HepG2 (cell line): ENCODE data around the gene FKBP5. TPM values are rescaled to one million over a fixed set of nuclear protein-coding genes. Genes with fewer than 3 reads are reported as not detected.
"Not testable (repeated sequence)": the region's sequence is repeated elsewhere in the genome, so short reads cannot be mapped to it uniquely, and the experiment has no call there.

Experiments
- ATAC-seq: fragments of 200-7000 bp; cut with Tn5 transposase; 3 replicates; pipeline ENCODE4 v1.9.1; 2020; ENCODE audit warnings: mild to moderate bottlenecking, moderate library complexity
- BruUV-seq: library from RNA; stranded (reverse); fragments of 400-500 nt; replicated peaks from 2 replicates; lab custom pipeline; 2021; lab: Mats Ljungman, UMichigan
- CTCF ChIA-PET: fragments of 300-600 bp; formaldehyde crosslinking; extraction: SDS; loops from one replicate; lab custom pipeline; 2021; ENCODE audit warnings: low total read pairs, inconsistent platforms, low intra/inter-chr PET ratio; lab: Yijun Ruan, JAX
- POLR2A ChIA-PET: fragments of 350-600 bp; sonication (Branson Sonifier 250); formaldehyde crosslinking; loops from one replicate; lab custom pipeline; 2020; ENCODE audit warnings: antibody characterized with exemption, inconsistent platforms; lab: Yijun Ruan, JAX
- DNase-seq: peaks from one replicate; pipeline ENCODE4 v3.0.0-alpha.2; 2015; ENCODE audit warnings: low spot score
- FAIRE-seq: peaks from 3 replicates; lab custom pipeline; 2011; peaks lifted over from hg19 to GRCh38; lab: Jason Lieb, UNC
- H2AFZ ChIP-seq: one replicate; pipeline ENCODE4 v1.6.1; 2011; ENCODE audit warnings: low read length, inconsistent platforms
- H3K27ac ChIP-seq: fragments of 300-600 bp; 3 replicates; pipeline ENCODE4 v1.8.0; 2011; ENCODE audit warnings: mixed run types, mild to moderate bottlenecking, mixed read lengths, low read length, inconsistent platforms; ENCODE audit not compliant: insufficient read depth; ENCODE audit errors: extremely low read length
- H3K27me3 ChIP-seq, 2 experiments: fragments of 200-600 bp in 1 of 2; 2 replicates in 1 of 2; 3 replicates in 1 of 2; pipeline versions ENCODE4 v1.6.0 to v1.8.0; 2011; ENCODE audit warnings: low read length in 2 of 2, mild to moderate bottlenecking in 2 of 2, moderate library complexity in 2 of 2, inconsistent platforms in 1 of 2; ENCODE audit not compliant: insufficient read depth in 2 of 2, control insufficient read depth in 1 of 2
- H3K36me3 ChIP-seq, 2 experiments: fragments of 200-600 bp in 1 of 2; replicated peaks in 1 of 2; 2 replicates in 1 of 2; 3 replicates in 1 of 2; pipeline versions ENCODE4 v1.5.1 to v1.8.0; 2011; ENCODE audit warnings: low read length in 2 of 2, inconsistent platforms in 1 of 2; ENCODE audit not compliant: insufficient read depth in 2 of 2, control insufficient read depth in 1 of 2
- H3K4me1 ChIP-seq: 2 replicates; pipeline ENCODE4 v1.5.1; 2012; ENCODE audit warnings: low read length, inconsistent platforms; ENCODE audit not compliant: insufficient read depth
- H3K4me2 ChIP-seq: 2 replicates; pipeline ENCODE4 v1.6.0; 2011; ENCODE audit warnings: low read depth, low read length, inconsistent platforms
- H3K4me3 ChIP-seq, 3 experiments: fragments of 200-600 bp in 1 of 3; sonication (generic), shearing (Covaris generic) in 1 of 3; replicated peaks in 1 of 3; 2 replicates each; pipeline ENCODE4 v1.5.1; 2011 to 2016; ENCODE audit warnings: low read length in 3 of 3, inconsistent platforms in 2 of 3, low read depth in 2 of 3, mild to moderate bottlenecking in 2 of 3, control low read depth in 1 of 3, mixed read lengths in 1 of 3; ENCODE audit not compliant: insufficient read depth in 1 of 3
- H3K79me2 ChIP-seq: one replicate; pipeline ENCODE4 v1.6.1; 2011; ENCODE audit warnings: low read length, inconsistent platforms; ENCODE audit not compliant: insufficient read depth
- H3K9ac ChIP-seq: 2 replicates; pipeline ENCODE4 v1.6.0; 2011; ENCODE audit warnings: mild to moderate bottlenecking, low read depth, low read length, inconsistent platforms; ENCODE audit not compliant: insufficient read depth
- H3K9me3 ChIP-seq: 2 replicates; pipeline ENCODE4 v1.5.1; 2012; ENCODE audit warnings: mild to moderate bottlenecking, low read length
- H4K20me1 ChIP-seq: 2 replicates; pipeline ENCODE4 v1.6.0; 2011; ENCODE audit warnings: inconsistent platforms, mild to moderate bottlenecking, low read length, moderate library complexity; ENCODE audit not compliant: insufficient read depth
- AGO1 ChIP-seq: fragments of 200-400 bp; formaldehyde crosslinking; IDR thresholded peaks from 2 replicates; pipeline ENCODE4 v1.6.1; 2017; ENCODE audit warnings: mild to moderate bottlenecking, low read depth, low read length, moderate library complexity; ENCODE audit not compliant: poor library complexity, severe bottlenecking
- ATAD3A ChIP-seq: sonication (generic); formaldehyde crosslinking; IDR thresholded peaks from 2 replicates; pipeline ENCODE4 v1.4.0; 2020; ENCODE audit warnings: missing genetic modification reagents
- BCL3 ChIP-seq: sonication (generic); formaldehyde crosslinking; IDR thresholded peaks from 2 replicates; pipeline ENCODE4 v1.5.1; 2020; ENCODE audit warnings: mild to moderate bottlenecking, missing genetic modification reagents, moderate library complexity
- CC2D1A ChIP-seq: sonication (generic); formaldehyde crosslinking; IDR thresholded peaks from 2 replicates; pipeline ENCODE4 v1.8.1; 2023; ENCODE audit warnings: mild to moderate bottlenecking, missing genetic modification reagents
- ERF ChIP-seq: IDR thresholded peaks from 2 replicates; pipeline ENCODE4 v1.6.1; 2018; ENCODE audit warnings: missing biosample characterization, missing genetic modification reagents
- GATAD1 ChIP-seq: IDR thresholded peaks from 2 replicates; pipeline ENCODE4 v1.6.1; 2016; ENCODE audit warnings: missing genetic modification reagents, missing compliant biosample characterization
- IRX3 ChIP-seq: sonication (generic); formaldehyde crosslinking; IDR thresholded peaks from 2 replicates; pipeline ENCODE4 v1.8.1; 2023; ENCODE audit warnings: mild to moderate bottlenecking, low read depth, missing genetic modification reagents, borderline replicate concordance
- MTA1 ChIP-seq: sonication (generic); formaldehyde crosslinking; IDR thresholded peaks from 2 replicates; pipeline ENCODE4 v1.4.0; 2020; ENCODE audit warnings: missing genetic modification reagents, mild to moderate bottlenecking, borderline replicate concordance
- NFKBIZ ChIP-seq: IDR thresholded peaks from 2 replicates; pipeline ENCODE4 v1.6.1; 2018; ENCODE audit warnings: missing genetic modification reagents, missing compliant biosample characterization
- PCBP2 ChIP-seq: fragments of 200-400 bp; formaldehyde crosslinking; optimal IDR thresholded peaks from 2 replicates; pipeline ENCODE3; 2018; ENCODE audit warnings: low read length, low read depth; ENCODE audit not compliant: poor library complexity, severe bottlenecking
- SSRP1 ChIP-seq: IDR thresholded peaks from 2 replicates; pipeline ENCODE4 v1.6.1; 2016; ENCODE audit warnings: control low read depth
- ZNF598 ChIP-seq: sonication (generic); formaldehyde crosslinking; IDR thresholded peaks from 2 replicates; pipeline ENCODE4 v1.5.1; 2020; ENCODE audit warnings: mild to moderate bottlenecking, missing genetic modification reagents, borderline replicate concordance
- ZNF652 ChIP-seq: IDR thresholded peaks from 2 replicates; pipeline ENCODE4 v1.6.1; 2016; ENCODE audit warnings: low read depth, borderline replicate concordance
- WGBS: methylation state at CpG from one replicate; pipeline ENCODE4 v1.1.6; 2017; ENCODE audit warnings: low lambda C conversion rate; 5-methylcytosine and 5-hydroxymethylcytosine counted together
- in situ Hi-C: cut with HindIII; loops from 2 replicates; pipeline ENCODE4 v1.10.0; 2017; ENCODE audit warnings: low pct_unique_long_range_greater_than_20kb; ENCODE audit not compliant: extremely low pct_ligation_motif_present
- intact Hi-C: fragments of 100-400 bp; cut with micrococcal nuclease; formaldehyde crosslinking; loops from one replicate; pipeline ENCODE4 v1.10.0; 2022; ENCODE audit not compliant: unreplicated experiment
- polyA plus RNA-seq, 8 experiments: library from polyadenylated mRNA; depleted of rRNA in 3 of 8; stranded (reverse) in 7 of 8; unstranded in 1 of 8; fragments of >200 nt; fragmentation: Illumina TruSeq in 4 of 8; extraction: Trizol in 4 of 8; gene quantifications; 2 replicates each; pipeline versions ENCODE4 v1.2.1 to v1.2.3, GENCODE V29; 2011 to 2016; ENCODE audit warnings: low read depth in 4 of 8, missing spikeins in 1 of 8, mixed read lengths in 1 of 8; ENCODE audit not compliant: insufficient read depth in 1 of 8
- total RNA-seq, 5 experiments: library from RNA; depleted of rRNA; stranded (reverse); fragments of >200 nt; fragmentation: Illumina TruSeq; extraction: Trizol; gene quantifications; 2 replicates each; pipeline ENCODE4 v1.2.3, GENCODE V29; 2016; ENCODE audit warnings: low read depth in 1 of 5
- TF ChIP-seq, protein P1 (sequence below): sonication (generic); formaldehyde crosslinking; IDR thresholded peaks from 2 replicates; pipeline ENCODE4 v1.8.0; 2022; ENCODE audit warnings: mild to moderate bottlenecking, missing genetic modification reagents, moderate library complexity

The FKBP5 gene
- total and polyA plus RNA-seq, 2 of the 13 experiments (the other 11 are each of a cell fraction or from before 2014, with no cell fraction given), result 8.0 to 17.4 TPM

- TF ChIP-seq AGO1, result no peak
- no peak for TF ChIP-seq NFKBIZ
- TF ChIP-seq ERF (CRISPR knock-in tag), result no peak
- TF ChIP-seq SSRP1 (CRISPR knock-in tag), result no peak
- no peak for TF ChIP-seq ZNF652 (CRISPR knock-in tag)
- no peak for TF ChIP-seq BCL3 (CRISPR knock-in tag)
- no peak for TF ChIP-seq ATAD3A (CRISPR knock-in tag)
These were observed 146.9 kb downstream of the FKBP5 start (continued) for GRCh38 chr6:35541836-35542235.

DNA sequence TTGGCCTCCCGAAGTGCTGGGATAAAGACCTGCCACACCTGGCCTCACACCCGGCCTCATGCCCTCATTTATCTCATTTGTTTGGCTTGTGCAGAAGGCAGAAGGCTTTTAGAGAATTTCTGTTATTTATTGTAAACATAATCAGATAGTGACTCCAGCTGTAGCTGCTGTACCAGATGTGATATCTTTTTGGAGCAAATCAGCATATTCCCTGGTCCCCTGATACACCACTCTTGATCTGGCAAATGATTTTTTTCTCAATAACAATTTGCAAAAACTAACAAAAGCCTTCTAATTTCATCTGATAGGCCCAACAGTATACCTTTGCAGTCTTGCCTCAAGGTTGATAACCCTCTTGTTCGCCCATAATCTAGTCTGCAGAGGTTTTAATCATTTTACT lies 149.5 kb downstream of the FKBP5 start:
- no TSS peak for BruUV-seq
- no peaks in the 10 kb centered on the region for H3K4me1 ChIP-seq
- TF ChIP-seq ZNF598, result no peak
- TF ChIP-seq AGO1, result no peak
- no peak for TF ChIP-seq CC2D1A (CRISPR knock-in tag)
- no peak for TF ChIP-seq PCBP2
- TF ChIP-seq, protein P1, sequence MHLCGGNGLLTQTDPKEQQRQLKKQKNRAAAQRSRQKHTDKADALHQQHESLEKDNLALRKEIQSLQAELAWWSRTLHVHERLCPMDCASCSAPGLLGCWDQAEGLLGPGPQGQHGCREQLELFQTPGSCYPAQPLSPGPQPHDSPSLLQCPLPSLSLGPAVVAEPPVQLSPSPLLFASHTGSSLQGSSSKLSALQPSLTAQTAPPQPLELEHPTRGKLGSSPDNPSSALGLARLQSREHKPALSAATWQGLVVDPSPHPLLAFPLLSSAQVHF (CRISPR knock-in tag), result no peak
- TF ChIP-seq MTA1, result no peak
- TF ChIP-seq IRX3 (CRISPR knock-in tag), result no peak
- no peak for TF ChIP-seq GATAD1
- intact Hi-C loops (no loop called here), in situ Hi-C loops (no loop called here)
- ATAC-seq, result no peak
- no peak overlapping the region for H3K4me2 ChIP-seq
- H3K36me3 ChIP-seq, result no peaks in the 10 kb centered on the region
- H2AFZ ChIP-seq, result no peak overlapping the region
- no peak overlapping the region for H3K9ac ChIP-seq
- 9% methylated on average over 3 of the region's 3 CpGs for WGBS
- H3K27ac ChIP-seq, result no peak overlapping the region
- no peak for DNase-seq
- H3K9me3 ChIP-seq, result no peaks in the 10 kb centered on the region
- CTCF ChIA-PET, result no interaction called here
- H3K27me3 ChIP-seq, result peaks cover 0 to 29% of the 10 kb centered on the region in 2 experiments; a peak in 3 of 5 replicates
- FAIRE-seq, result no peak
- POLR2A ChIA-PET, result interaction anchor here (0.6 kb wide), 1 partner anchor 10 kb away, joined by 3 read pairs; no protein-coding TSS in a partner anchor
- H4K20me1 ChIP-seq, result no peaks in the 10 kb centered on the region
- no peaks in the 10 kb centered on the region for H3K79me2 ChIP-seq
- no peak overlapping the region for H3K4me3 ChIP-seq

DNA sequence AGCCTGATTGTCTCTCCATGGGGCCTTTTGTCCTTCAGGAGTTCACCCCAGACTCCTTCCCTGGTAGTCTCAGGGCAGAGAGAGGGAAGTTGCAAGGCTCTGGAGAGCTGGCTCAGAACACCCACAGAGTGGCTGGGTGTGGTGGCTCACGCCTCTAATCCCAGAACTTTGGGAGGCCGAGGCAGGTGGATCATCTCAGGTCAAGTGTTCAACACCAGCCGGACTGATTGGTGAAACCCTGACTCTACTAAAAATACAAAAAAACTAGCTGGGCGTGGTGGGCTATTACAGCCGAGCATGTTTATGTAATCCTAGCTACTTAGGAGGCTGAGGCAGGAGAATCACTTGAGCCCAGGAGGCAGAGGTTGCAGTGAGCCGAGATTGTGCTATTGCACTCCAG lies 152.9 kb downstream of the FKBP5 start:
- POLR2A ChIA-PET, result interaction anchor here (0.6 kb wide), 2 partner anchors 27 to 78 kb away, joined by 3 read pairs; no protein-coding TSS in a partner anchor
- H4K20me1 ChIP-seq, CTCF ChIA-PET: not testable (repeated sequence)

More for the DNA sequence above, 152.9 kb downstream of the FKBP5 start:
- H3K79me2 ChIP-seq, FAIRE-seq, H3K36me3 ChIP-seq, ATAC-seq, H3K4me2 ChIP-seq, in situ Hi-C loops, DNase-seq, H2AFZ ChIP-seq, H3K9ac ChIP-seq, intact Hi-C loops, H3K4me1 ChIP-seq, H3K9me3 ChIP-seq, BruUV-seq, H3K27ac ChIP-seq, H3K4me3 ChIP-seq: not testable (repeated sequence)
- 55% methylated on average over 6 of the region's 6 CpGs for WGBS
- peaks cover 0 to 35% of the 10 kb centered on the region in 2 experiments; a peak in 2 of 5 replicates for H3K27me3 ChIP-seq
